CD4-positive, alpha-beta T cell (primary cell): ENCODE data around the gene TMEM131. TPM values are rescaled to one million over a fixed set of nuclear protein-coding genes. Genes with fewer than 3 reads are reported as not detected.

ENCODE experiments used
- ATAC-seq: fragments of 200-7000 bp; cut with Tn5 transposase; one replicate; pipeline ENCODE4 v1.10.0; 2022; ENCODE audit warnings: mild to moderate bottlenecking; ENCODE audit not compliant: poor library complexity
- CTCF ChIA-PET: fragments of 350-600 bp; sonication (Branson Sonifier 250); formaldehyde crosslinking; loops from one replicate; lab custom pipeline; 2021; ENCODE audit warnings: antibody characterized with exemption, inconsistent platforms; lab: Charles Lee
- POLR2A ChIA-PET: fragments of 350-600 bp; sonication (Branson Sonifier 250); formaldehyde crosslinking; loops from one replicate; lab custom pipeline; 2021; ENCODE audit warnings: antibody characterized with exemption, inconsistent platforms; lab: Charles Lee
- DNase-seq, 14 experiments: peaks; one replicate each; pipeline ENCODE4 v3.0.0-alpha.2; 2013 to 2020; ENCODE audit warnings: mixed read lengths in 2 of 14
- H3K27ac ChIP-seq, 2 donors: one replicate each; pipeline versions ENCODE4 v1.5.1 to v1.7.0; 2013; ENCODE audit warnings: low read length in 2 of 2, low read depth in 1 of 2, mild to moderate bottlenecking in 1 of 2
- H3K27me3 ChIP-seq, 2 experiments: 1 replicate in 1 of 2; 2 replicates in 1 of 2; pipeline versions ENCODE4 v1.6.1 to v1.7.0; 2013; ENCODE audit warnings: low read length in 2 of 2, control low read depth in 1 of 2, mild to moderate bottlenecking in 1 of 2, moderate library complexity in 1 of 2; ENCODE audit not compliant: insufficient read depth in 2 of 2, control insufficient read depth in 1 of 2
- H3K36me3 ChIP-seq: one replicate; pipeline ENCODE4 v1.6.1; 2013; ENCODE audit warnings: low read length, control low read depth; ENCODE audit not compliant: insufficient read depth
- H3K4me1 ChIP-seq: one replicate; pipeline ENCODE4 v1.6.1; 2013; ENCODE audit warnings: low read length, control low read depth; ENCODE audit not compliant: insufficient read depth
- H3K4me3 ChIP-seq: one replicate; pipeline ENCODE4 v1.5.1; 2013; ENCODE audit warnings: mild to moderate bottlenecking, low read length, moderate library complexity
- H3K9me3 ChIP-seq, 2 experiments: 1 replicate in 1 of 2; 2 replicates in 1 of 2; pipeline versions ENCODE4 v1.6.1 to v1.7.0; 2013; ENCODE audit warnings: low read length in 2 of 2, mild to moderate bottlenecking in 2 of 2, control low read depth in 1 of 2, moderate library complexity in 1 of 2; ENCODE audit not compliant: control insufficient read depth in 1 of 2, insufficient read depth in 1 of 2
- H3K27ac Mint-ChIP-seq: one replicate; pipeline ENCODE4 v1.8.0; 2020; ENCODE audit warnings: mixed read lengths
- H3K27me3 Mint-ChIP-seq: one replicate; pipeline ENCODE4 v1.8.0; 2021; ENCODE audit warnings: mixed read lengths
- H3K36me3 Mint-ChIP-seq: one replicate; pipeline ENCODE4 v1.8.0; 2021; ENCODE audit warnings: low read depth, mixed read lengths
- H3K4me1 Mint-ChIP-seq: one replicate; pipeline ENCODE4 v1.8.0; 2021; ENCODE audit warnings: low read depth, mixed read lengths
- H3K4me3 Mint-ChIP-seq: one replicate; pipeline ENCODE4 v1.8.0; 2020; ENCODE audit warnings: mild to moderate bottlenecking, mixed read lengths
- H3K9me3 Mint-ChIP-seq: one replicate; pipeline ENCODE4 v1.8.0; 2020; ENCODE audit warnings: mixed read lengths
- intact Hi-C, 2 experiments: fragments of 100-400 bp; cut with DNase I in 1 of 2; cut with micrococcal nuclease in 1 of 2; formaldehyde crosslinking; loops; one replicate each; pipeline versions ENCODE4 v1.15.1 to v1.9.0; 2023 to 2025; cut with DNase I, micrococcal nuclease
- total RNA-seq, 174 experiments: library from RNA in 2 of 174; stranded (reverse) in 2 of 174; gene quantifications; one replicate each; pipeline ENCODE4 v1.2.3 and lab custom pipeline; 2021 to 2026
- TF ChIP-seq, protein P1 (sequence below): fragments of 200-600 bp; IDR thresholded peaks from one replicate; pipeline ENCODE4 v1.8.0; 2022; ENCODE audit warnings: antibody characterized with exemption, mild to moderate bottlenecking

The TMEM131 gene
- total RNA-seq, 2 experiments from 2014 or later, result 29.2 to 33.6 TPM

DNA sequence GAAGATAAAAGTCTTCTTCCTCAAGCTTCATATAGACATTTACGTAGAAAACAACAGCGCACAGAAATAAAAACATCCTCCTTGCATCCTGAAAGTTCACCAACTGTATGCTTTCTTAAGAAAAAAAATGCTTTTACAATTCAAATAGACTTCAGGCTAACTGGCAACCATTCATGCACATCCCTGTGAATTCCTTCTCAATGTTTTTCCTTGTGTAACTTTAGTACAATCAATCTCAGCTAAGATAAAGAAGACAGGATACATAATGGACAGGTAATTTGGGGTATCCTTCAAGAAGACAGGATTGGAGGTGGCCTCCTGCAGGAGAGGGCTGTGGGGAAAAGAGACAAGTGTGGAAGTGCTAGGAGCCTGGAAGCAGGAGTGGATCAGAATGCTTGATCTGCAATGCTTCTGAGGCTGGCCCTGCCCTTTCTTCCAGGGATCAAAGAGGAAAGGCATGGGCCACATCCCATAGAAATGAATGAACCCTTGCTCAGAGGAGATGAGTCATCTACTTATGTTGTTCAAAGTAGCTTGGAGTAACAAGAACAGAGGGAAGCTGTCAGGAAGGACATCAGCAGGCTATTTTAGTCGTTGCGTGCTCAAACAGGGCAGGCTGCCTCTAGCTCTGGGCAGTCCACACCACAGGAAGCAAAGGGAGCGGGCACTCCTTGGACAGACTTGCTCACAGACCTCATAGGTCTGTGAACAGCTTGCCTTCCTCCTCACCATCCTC is 126.6 kb downstream of the TMEM131 start:
- H3K4me1 ChIP-seq, result peaks cover 24% of the 10 kb centered on the region
- H3K4me3 ChIP-seq, result no peak overlapping the region
- no peaks in the 10 kb centered on the region for H3K27me3 ChIP-seq
- Mint-ChIP-seq H3K27ac (no peak overlapping the region), H3K36me3 (peaks cover 34% of the 10 kb centered on the region), H3K4me1 (peaks cover 43% of the 10 kb centered on the region), H3K9me3 (no peaks in the 10 kb centered on the region), H3K4me3 (no peak overlapping the region), H3K27me3 (no peaks in the 10 kb centered on the region)
- peaks cover 0 to 14% of the 10 kb centered on the region in 2 experiments for H3K9me3 ChIP-seq
- H3K36me3 ChIP-seq, result no peaks in the 10 kb centered on the region
- intact Hi-C loops, result no loop called here
- DNase-seq (no peak), ATAC-seq (no peak)
- H3K27ac ChIP-seq, result no peak overlapping the region
- TF ChIP-seq, protein P1, sequence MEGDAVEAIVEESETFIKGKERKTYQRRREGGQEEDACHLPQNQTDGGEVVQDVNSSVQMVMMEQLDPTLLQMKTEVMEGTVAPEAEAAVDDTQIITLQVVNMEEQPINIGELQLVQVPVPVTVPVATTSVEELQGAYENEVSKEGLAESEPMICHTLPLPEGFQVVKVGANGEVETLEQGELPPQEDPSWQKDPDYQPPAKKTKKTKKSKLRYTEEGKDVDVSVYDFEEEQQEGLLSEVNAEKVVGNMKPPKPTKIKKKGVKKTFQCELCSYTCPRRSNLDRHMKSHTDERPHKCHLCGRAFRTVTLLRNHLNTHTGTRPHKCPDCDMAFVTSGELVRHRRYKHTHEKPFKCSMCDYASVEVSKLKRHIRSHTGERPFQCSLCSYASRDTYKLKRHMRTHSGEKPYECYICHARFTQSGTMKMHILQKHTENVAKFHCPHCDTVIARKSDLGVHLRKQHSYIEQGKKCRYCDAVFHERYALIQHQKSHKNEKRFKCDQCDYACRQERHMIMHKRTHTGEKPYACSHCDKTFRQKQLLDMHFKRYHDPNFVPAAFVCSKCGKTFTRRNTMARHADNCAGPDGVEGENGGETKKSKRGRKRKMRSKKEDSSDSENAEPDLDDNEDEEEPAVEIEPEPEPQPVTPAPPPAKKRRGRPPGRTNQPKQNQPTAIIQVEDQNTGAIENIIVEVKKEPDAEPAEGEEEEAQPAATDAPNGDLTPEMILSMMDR, result no peak
- ChIA-PET CTCF (no interaction called here), POLR2A (interaction anchor here (0.5 kb wide), 1 partner anchor 908 kb away, joined by 3 read pairs; no protein-coding TSS in a partner anchor)

DNA sequence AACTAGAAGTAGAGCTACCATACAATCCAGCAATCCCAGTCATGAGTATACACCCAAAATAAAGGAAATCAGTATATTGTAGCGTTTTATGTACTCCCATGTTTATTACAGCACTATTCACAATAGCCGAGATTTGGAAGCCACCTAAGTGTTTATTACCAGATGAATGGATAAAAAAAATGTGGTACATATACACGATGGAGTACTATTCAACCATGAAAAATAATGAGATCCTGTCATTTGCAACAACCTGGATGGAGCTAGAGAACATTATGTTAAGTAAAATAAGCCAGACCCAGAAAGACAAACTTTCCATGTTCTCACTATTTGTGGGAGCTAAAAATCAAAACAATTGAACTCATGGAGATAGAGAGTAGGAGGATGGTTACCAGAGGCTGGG is 131.9 kb downstream of the TMEM131 start:
- no peaks in the 10 kb centered on the region for H3K27me3 Mint-ChIP-seq
- TF ChIP-seq, protein P1, result no peak
- peaks cover 75% of the 10 kb centered on the region for H3K36me3 Mint-ChIP-seq
- H3K27ac Mint-ChIP-seq, result no peak overlapping the region
- Histone ChIP-seq H3K27ac (no peak overlapping the region), H3K9me3 (peaks cover 4 to 5% of the 10 kb centered on the region in 2 experiments), H3K4me3 (no peak overlapping the region), H3K27me3 (no peaks in the 10 kb centered on the region), H3K4me1 (no peaks in the 10 kb centered on the region), H3K36me3 (peaks cover 14% of the 10 kb centered on the region)
- H3K9me3 Mint-ChIP-seq, result peaks cover 7% of the 10 kb centered on the region
- no peak for ATAC-seq
- ChIA-PET CTCF (no interaction called here), POLR2A (no interaction called here)
- intact Hi-C loops, result no loop called here
- no peak overlapping the region for H3K4me3 Mint-ChIP-seq
- H3K4me1 Mint-ChIP-seq, result peaks cover 7% of the 10 kb centered on the region
- no peak for DNase-seq

DNA sequence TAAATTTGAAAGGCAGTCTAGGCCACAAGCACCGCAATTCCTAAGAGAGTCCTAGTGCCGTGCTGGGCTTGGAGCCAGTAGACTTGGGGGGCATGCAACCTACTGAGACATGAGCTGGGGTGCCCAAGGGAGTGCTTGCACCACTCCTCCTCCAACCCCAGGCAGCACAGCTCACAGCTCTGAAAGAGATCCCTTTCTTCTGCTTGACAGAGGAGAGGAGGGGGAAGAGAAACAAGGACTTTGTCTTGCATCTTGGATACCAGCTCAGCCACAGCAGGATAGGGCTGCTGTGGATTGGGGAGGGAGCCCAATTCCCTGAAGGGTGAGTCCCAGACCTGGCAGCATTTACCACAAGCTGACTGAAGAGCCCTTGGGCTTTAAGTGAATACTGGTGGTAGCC is 134.6 kb downstream of the TMEM131 start:
- peaks cover 4 to 5% of the 10 kb centered on the region in 2 experiments for H3K9me3 ChIP-seq
- TF ChIP-seq, protein P1, result no peak
- peaks cover 88% of the 10 kb centered on the region for H3K36me3 Mint-ChIP-seq
- no peaks in the 10 kb centered on the region for H3K4me1 ChIP-seq
- H3K27ac Mint-ChIP-seq, result no peak overlapping the region
- H3K36me3 ChIP-seq, result peaks cover 20% of the 10 kb centered on the region
- H3K9me3 Mint-ChIP-seq, result peaks cover 7% of the 10 kb centered on the region
- POLR2A ChIA-PET, result no interaction called here
- no peak for DNase-seq
- no peak overlapping the region for H3K4me3 ChIP-seq
- no peak for ATAC-seq
- peaks cover 5% of the 10 kb centered on the region for H3K4me1 Mint-ChIP-seq
- intact Hi-C loops, result no loop called here
- no peaks in the 10 kb centered on the region for H3K27me3 ChIP-seq
- no peak overlapping the region for H3K4me3 Mint-ChIP-seq
- no peak overlapping the region for H3K27ac ChIP-seq
- CTCF ChIA-PET, result no interaction called here
- no peaks in the 10 kb centered on the region for H3K27me3 Mint-ChIP-seq
